GM12801 (cell line): ENCODE data around the gene FERMT3.

Experiments used
- TF ChIP-seq, protein P1 (sequence below): IDR thresholded peaks from one replicate; pipeline ENCODE4 v1.5.1; 2011; ENCODE audit warnings: control low read depth; ENCODE audit not compliant: insufficient read length; ENCODE audit errors: extremely low read depth

Gene FERMT3

DNA sequence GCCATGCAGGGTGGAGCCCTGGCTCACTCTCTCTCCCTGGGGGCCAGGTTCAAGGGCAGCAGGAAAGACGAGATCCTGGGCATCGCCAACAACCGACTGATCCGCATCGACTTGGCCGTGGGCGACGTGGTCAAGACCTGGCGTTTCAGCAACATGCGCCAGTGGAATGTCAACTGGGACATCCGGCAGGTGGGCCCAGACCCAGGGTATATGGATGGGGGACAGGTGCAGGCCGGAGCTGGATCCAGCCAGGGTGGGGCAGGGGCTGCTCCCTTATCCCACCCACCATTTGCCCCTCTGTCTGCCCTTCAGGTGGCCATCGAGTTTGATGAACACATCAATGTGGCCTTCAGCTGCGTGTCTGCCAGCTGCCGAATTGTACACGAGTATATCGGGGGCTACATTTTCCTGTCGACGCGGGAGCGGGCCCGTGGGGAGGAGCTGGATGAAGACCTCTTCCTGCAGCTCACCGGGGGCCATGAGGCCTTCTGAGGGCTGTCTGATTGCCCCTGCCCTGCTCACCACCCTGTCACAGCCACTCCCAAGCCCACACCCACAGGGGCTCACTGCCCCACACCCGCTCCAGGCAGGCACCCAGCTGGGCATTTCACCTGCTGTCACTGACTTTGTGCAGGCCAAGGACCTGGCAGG lies 16.6 kb downstream of the FERMT3 start:
- TF ChIP-seq, protein P1, sequence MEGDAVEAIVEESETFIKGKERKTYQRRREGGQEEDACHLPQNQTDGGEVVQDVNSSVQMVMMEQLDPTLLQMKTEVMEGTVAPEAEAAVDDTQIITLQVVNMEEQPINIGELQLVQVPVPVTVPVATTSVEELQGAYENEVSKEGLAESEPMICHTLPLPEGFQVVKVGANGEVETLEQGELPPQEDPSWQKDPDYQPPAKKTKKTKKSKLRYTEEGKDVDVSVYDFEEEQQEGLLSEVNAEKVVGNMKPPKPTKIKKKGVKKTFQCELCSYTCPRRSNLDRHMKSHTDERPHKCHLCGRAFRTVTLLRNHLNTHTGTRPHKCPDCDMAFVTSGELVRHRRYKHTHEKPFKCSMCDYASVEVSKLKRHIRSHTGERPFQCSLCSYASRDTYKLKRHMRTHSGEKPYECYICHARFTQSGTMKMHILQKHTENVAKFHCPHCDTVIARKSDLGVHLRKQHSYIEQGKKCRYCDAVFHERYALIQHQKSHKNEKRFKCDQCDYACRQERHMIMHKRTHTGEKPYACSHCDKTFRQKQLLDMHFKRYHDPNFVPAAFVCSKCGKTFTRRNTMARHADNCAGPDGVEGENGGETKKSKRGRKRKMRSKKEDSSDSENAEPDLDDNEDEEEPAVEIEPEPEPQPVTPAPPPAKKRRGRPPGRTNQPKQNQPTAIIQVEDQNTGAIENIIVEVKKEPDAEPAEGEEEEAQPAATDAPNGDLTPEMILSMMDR, result no peak

DNA sequence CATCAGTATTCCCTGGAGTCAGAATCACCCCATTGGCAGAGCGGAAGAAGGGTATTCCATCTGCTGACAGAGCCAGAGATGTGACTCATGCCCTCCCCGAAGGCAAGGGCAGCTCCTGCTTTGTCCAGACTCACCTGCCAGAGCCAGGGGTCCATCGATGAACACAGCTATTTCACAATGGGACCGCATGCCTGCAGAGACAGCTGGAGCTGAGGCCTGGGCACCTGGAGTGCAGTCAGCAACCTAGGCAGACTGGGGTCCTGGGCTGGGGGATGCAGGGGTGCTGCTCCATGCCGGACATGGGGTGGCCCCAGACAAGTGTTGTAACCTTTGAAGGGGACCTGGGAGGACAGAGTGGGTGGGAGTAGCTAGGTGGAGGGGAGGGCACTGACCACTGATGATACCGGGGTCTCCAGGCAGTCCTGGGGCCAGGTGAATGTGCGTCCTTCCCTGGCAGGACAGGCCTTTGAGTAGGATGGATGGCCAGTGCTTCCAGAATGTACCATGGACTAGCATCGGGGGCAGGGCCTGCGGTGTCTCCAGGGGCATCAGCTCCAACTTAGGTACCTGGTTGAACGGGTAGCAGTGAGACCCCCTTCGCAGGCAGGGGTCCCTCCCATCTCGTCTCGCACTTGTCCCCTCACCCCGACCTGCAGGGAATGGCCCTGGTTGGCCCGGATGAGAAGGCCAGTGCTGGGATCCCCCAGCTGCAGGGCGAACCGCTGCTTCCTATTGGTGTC lies 17.8 kb downstream of the FERMT3 start:
- TF ChIP-seq, protein P1, result no peak

- TF ChIP-seq, protein P1, result no peak
Measured at GRCh38 chr11:64224891-64225607, 18.5 kb downstream of the FERMT3 start.

DNA sequence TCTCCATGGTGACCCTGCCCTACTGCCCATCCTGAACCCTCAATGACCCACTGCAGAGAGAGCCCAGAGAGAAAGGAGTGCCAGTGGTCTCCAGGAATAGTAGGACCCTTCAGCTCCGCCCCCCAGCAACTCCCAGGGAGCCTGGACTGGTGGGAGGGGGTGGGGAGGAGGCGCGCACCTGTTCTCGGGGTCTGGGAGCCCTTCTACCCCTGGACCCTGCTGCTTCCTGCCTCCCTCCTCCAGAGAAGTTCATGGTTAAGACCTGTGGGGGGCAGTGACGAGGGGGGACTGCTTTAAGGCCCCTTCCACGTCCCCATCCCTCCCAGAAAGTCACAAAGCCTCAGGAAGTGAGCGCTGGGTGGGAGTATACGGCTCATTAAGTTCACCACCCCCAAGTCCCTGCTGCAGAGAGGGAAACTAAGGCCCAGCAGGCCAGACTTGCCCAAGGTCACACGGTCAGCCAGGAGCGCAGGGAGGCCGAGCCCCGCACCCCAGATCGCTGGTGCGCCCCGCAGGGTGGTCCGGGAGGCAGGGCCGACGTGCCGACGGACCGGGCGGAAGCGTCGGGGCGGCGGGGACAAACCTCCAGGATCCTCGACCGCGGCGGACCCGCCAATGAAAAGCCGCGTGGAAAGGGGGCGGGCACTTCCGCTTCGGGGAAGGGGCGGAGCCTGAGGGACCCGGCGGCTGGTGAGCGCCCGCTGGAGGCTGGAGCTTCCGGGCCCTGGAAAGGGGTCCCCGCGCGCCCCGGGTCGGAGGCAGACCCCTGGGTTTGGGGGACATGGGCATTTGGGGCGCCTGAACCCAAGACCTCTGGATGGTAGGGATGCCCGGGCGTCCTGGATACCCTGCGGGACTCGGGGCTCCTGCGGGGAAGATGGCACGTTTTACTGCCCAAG lies 19.3 kb downstream of the FERMT3 start, which contains the start of the genes NUDT22 and TRPT1:
Gene NUDT22, plus strand, starts transcription at position 667 of the 899 bp plus-strand sequence. CDS start 379 bp downstream, outside the sequence.
Gene TRPT1, minus strand, starts transcription at position 579 of the 899 bp plus-strand sequence. Its CDS starts 326 bp downstream, at position 253.
- TF ChIP-seq, protein P1, result no peak

DNA sequence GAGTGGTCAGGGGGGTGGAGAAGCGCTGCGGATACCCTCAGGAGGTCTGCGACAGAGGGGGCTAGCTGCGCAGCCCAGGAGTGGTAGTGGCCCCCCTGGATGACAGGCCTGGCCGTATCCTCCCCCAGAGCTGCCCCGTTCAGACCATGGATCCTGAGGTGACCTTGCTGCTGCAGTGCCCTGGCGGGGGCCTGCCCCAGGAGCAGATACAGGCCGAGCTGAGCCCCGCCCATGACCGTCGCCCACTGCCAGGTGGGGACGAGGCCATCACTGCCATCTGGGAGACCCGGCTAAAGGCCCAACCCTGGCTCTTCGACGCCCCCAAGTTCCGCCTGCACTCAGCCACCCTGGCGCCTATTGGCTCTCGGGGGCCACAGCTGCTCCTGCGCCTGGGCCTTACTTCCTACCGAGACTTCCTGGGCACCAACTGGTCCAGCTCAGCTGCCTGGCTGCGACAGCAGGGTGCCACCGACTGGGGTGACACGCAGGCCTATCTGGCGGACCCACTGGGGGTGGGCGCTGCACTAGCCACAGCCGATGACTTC lies 20.1 kb downstream of the FERMT3 start:
- TF ChIP-seq, protein P1, result no peak

- TF ChIP-seq, protein P1, result no peak
Measured at GRCh38 chr11:64227405-64227956, 21.0 kb downstream of the FERMT3 start.
